ENCODE results near the gene MTX2. TPM values are rescaled to one million over a fixed set of nuclear protein-coding genes. Genes with fewer than 3 reads are reported as not detected.
"Not testable (repeated sequence)": the region's sequence is repeated elsewhere in the genome, so short reads cannot be mapped to it uniquely, and the experiment has no call there.

Gene MTX2
- total RNA-seq, 4 donors from 2014 or later, result 17.6 to 33.1 (median 28.9) TPM

DNA sequence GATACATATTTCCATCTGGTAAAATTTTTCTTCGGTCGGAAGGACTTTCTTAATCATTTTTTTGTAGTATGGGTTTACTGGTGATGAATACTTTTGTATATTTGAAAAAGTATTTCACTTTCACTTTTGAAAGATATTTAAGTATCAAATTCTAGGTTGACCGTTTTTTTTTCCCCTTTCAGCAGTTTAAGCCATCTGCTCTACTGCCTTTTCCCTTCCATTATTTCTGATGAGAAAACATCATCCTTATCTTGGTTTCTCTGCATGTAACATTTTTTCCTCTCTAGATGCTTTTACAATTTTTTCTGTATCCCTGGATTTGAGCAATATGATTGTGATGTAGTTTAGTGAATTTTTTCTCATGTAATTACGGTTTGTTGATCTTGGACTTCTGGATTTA is 87.0 kb downstream of the MTX2 start:
- H3K36me3 ChIP-seq, result no peaks in the 10 kb centered on the region
- TF ChIP-seq POLR2A (IDR thresholded peaks at IDR 0.05), result no peak
- no peak for TF ChIP-seq CTCF (IDR thresholded peaks at IDR 0.05)
- no peak overlapping the region for H3K27ac ChIP-seq
- no peak for DNase-seq
- no peak overlapping the region for H3K4me3 ChIP-seq
- no peaks in the 10 kb centered on the region for H3K4me1 ChIP-seq
- H3K9me3 ChIP-seq, result no peaks in the 10 kb centered on the region
- no peaks in the 10 kb centered on the region for H3K27me3 ChIP-seq

DNA sequence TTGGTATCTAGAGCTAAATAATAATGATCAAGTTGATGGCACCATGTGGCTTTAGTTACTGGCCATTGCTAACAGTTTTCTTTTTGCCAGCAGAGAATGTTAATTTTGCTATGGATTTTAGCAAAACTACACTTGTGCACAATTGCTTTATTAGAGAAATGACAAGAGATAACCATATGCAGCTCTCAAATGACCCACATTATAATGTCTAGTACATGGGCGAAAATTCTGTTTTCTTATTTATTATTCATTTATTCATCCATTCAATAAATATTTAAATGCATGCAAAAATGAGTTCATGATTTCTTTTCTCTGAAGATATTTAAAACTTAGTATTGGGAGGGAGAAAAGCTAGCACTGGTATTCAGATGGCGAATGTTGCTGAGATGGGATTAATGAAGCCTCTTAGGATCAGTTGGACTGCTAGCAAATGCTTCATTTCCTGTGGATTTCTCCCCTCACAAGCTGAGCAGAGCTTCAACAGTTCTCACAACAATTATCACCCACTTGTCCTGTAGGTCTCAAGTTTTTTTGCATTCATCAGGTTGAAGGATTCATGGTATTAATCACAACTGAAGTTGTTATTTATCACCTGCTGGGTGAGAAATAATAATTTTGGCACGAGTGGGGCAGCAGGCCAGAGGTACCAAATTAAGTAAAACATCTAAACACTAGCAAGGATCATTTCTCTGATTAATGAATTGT is 95.2 kb downstream of the MTX2 start:
- H3K4me3 ChIP-seq, result no peak overlapping the region
- no peak for TF ChIP-seq CTCF (IDR thresholded peaks at IDR 0.05)
- no peak for TF ChIP-seq POLR2A (IDR thresholded peaks at IDR 0.05)
- H3K36me3 ChIP-seq, result no peaks in the 10 kb centered on the region
- H3K27me3 ChIP-seq, result no peaks in the 10 kb centered on the region
- no peaks in the 10 kb centered on the region for H3K4me1 ChIP-seq
- DNase-seq, result no peak
- no peak overlapping the region for H3K27ac ChIP-seq
- H3K9me3 ChIP-seq, result no peaks in the 10 kb centered on the region

GRCh38 chr2:176368349-176368748 is 99.1 kb downstream of the MTX2 start:
- no peaks in the 10 kb centered on the region for H3K4me1 ChIP-seq
- DNase-seq, result no peak

DNA sequence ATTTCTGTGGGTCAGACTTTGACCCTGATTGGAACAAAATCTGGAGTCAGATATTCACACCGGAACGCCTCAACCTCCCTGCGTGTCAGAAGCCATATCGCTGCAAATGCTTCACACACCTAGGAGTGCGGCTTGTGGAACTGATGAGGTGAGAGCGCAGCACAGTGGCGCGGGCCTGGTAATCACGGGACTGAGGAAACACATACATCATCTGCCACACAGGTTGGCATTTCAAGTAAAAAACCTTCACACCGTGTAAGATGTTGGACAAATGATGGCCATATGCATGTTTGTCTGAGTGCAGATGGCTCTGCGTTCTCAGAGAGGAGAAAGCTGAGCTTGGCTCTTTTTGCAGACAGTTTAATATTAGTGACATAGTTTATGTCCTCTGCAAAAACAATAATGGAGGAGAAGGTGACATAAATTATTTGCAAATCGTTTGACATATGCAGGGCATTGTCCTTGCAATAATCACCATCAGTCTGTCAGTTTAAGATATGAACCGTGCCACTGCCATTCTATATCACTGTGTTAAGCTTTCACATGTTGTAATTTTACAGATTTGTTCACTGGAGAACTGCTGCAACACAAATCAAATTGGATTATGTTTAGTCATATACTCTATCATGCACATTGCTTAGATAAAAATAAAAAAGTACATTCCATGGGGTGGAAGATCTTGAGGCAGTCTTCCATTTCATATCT is 101.4 kb downstream of the MTX2 start:
- Histone ChIP-seq H3K4me1 (no peaks in the 10 kb centered on the region), H3K9me3 (no peaks in the 10 kb centered on the region), H3K4me3 (no peak overlapping the region), H3K27ac (no peak overlapping the region), H3K27me3 (no peaks in the 10 kb centered on the region), H3K36me3 (no peaks in the 10 kb centered on the region)
- no peak for DNase-seq
- no peak for TF ChIP-seq POLR2A (IDR thresholded peaks at IDR 0.05)
- TF ChIP-seq CTCF (IDR thresholded peaks at IDR 0.05), result no peak

More at GRCh38 chr2:176368349-176368748, 99.1 kb downstream of the MTX2 start:
- Histone ChIP-seq H3K27me3 (no peaks in the 10 kb centered on the region), H3K4me3 (no peak overlapping the region), H3K9me3 (no peaks in the 10 kb centered on the region), H3K36me3 (no peaks in the 10 kb centered on the region), H3K27ac (no peak overlapping the region)
- TF ChIP-seq POLR2A (IDR thresholded peaks at IDR 0.05), result no peak
- TF ChIP-seq CTCF (IDR thresholded peaks at IDR 0.05), result no peak

- not testable (repeated sequence) for H3K4me3 ChIP-seq, H3K27me3 ChIP-seq, H3K4me1 ChIP-seq
These were observed 103.9 kb downstream of the MTX2 start for GRCh38 chr2:176373155-176373554.

DNA sequence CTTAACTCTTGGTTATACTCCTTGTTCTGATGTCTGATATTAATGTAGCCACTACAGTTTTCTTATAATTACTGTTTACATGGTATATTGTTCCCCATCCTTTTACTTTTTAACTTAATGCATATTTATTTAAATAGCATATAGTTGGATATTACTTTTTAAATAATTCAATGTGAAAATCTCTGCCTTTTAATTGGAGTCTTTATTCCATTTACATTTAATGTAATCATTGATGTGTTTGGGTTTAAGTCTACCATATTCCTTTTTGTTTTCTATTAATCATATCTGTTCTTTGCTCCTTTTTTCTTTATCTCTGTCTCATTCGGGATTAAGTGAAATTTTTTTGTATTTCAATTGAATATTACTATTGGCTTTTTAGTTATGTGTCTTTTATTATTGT is 109.1 kb downstream of the MTX2 start:
- Histone ChIP-seq H3K4me3 (no peak overlapping the region), H3K9me3 (peaks cover 0 to 8% (median 0%) of the 10 kb centered on the region in 4 donors), H3K4me1 (no peaks in the 10 kb centered on the region), H3K27me3 (no peaks in the 10 kb centered on the region), H3K36me3 (no peaks in the 10 kb centered on the region), H3K27ac (no peak overlapping the region)
- no peak for DNase-seq
- TF ChIP-seq POLR2A (IDR thresholded peaks at IDR 0.05) (no peak), CTCF (IDR thresholded peaks at IDR 0.05) (no peak)

More at GRCh38 chr2:176373155-176373554, 103.9 kb downstream of the MTX2 start:
- not testable (repeated sequence) for DNase-seq, H3K9me3 ChIP-seq, H3K36me3 ChIP-seq, H3K27ac ChIP-seq
